Heart left ventricle (tissue), 13 donors: ENCODE results near the gene RNF181.

ENCODE experiments used
- CTCF ChIP-seq, 12 donors: fragments of 200-600 bp; sonication (generic) in 4 of 12; IDR thresholded peaks; one replicate each; pipeline versions ENCODE4 v1.5.0 to v1.8.0; 2018 to 2022; ENCODE audit warnings: antibody characterized with exemption in 12 of 12, mild to moderate bottlenecking in 5 of 12
- POLR2A ChIP-seq, 2 donors: fragments of 450-650 bp; IDR thresholded peaks; one replicate each; pipeline ENCODE4 v1.6.1; 2017; ENCODE audit warnings: antibody characterized with exemption in 2 of 2, mild to moderate bottlenecking in 2 of 2, moderate library complexity in 2 of 2
- donor health status: ischemic (EF 13 %, LVEDD 7.1; RV severe dilation, severe dysfunction).
- donor health status: DM: no; HTN: yes; CAD: no.
- donor health status: DM: no; HTN: no; CAD: no.
- donor health status: ischemic (EF 25% LVEDD 6.9; RV normal size, moderate dysfunction).
- donor health status: ischemic (EF 25% LVEDD 5.7; RV mildly dilated, moderate dysfunction).
- donor health status: ischemic (EF 35%, LVEDD 5.7; RV mildly dilated, moderate dysfunction).
- donor health status: nonischemic (EF 11% LVEDD 7.7; RV severe dilation, severe dysfunction).
- donor health status: DM: yes; HTN: yes; CAD: no.
- donor health status: PGD.
- donor health status: ischemic (EF 29% LVEDD 5.4; RV normal size, mild dysfunction).
- donor health status: nonischemic (EF 23%, LVEDD 6.1; RV moderate dilation, normal function).

DNA sequence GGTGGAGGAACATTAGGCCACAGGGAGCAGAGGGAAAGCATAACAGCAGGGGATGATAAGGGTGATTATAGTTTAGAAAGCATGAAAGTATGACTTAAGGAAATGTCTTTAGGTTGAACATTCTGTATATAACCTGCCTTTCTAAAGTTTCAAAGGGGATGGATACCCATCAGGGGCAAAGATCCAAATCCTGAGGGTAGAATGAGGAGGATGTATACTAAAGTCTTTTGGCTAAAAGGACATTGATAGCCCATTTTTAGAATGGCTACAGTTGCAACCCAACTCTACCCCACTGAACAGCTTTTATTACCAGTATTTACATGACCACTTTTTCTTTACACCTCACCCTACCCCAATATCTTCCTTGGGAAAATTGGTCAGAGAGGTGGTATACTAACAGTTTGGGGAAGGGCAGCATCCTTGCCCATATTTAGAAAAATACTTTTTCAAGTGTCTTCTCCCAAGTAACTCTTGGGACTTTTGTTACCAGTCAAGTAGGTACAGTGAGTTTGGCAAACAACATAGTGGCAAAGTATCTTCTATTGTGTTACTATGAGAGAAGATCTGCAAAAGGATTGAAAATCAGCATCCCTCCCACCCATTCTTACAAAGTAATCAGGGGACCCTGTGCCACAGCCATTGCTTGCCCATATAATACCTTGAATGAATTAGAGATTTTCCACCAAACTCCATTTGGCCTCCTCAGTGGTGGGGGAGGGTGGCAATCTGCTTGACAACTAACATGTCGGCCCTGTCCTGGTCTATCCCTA lies 48.3 kb upstream of the RNF181 start:
- TF ChIP-seq CTCF (IDR thresholded peaks at IDR 0.05): no peak
- no peak for TF ChIP-seq POLR2A (IDR thresholded peaks at IDR 0.05)
